Activated naive CD4-positive, alpha-beta T cell treated with Interleukin-2 at 50 U/mL for 16 hours (primary cell): ENCODE data around the gene PTPRD.

Source experiments
- DNase-seq: peaks from one replicate; pipeline ENCODE4 v3.0.0-alpha.2; 2020

The PTPRD gene

GRCh38 chr9:8531826-8532415 is 2080.9 kb downstream of the PTPRD start:
- DNase-seq: no peak

DNA sequence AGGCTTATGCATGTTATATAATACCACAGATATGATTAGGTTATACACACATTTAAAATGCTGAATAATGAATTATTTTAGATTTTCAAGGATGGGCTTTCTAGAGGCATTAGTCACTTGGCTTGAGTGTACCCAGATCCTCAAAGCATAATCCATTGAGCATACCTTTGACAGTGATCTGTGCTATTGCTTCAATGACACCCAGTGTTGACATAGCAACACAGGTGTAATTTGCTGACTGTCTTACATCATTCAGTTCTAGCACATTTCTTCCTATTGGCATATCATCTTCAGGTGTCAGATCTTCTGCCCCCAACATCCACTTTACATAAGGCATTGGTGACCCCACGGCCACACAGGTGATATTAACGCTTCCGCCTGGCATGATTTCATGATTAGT is 2091.7 kb downstream of the PTPRD start:
- DNase-seq: no peak

DNA sequence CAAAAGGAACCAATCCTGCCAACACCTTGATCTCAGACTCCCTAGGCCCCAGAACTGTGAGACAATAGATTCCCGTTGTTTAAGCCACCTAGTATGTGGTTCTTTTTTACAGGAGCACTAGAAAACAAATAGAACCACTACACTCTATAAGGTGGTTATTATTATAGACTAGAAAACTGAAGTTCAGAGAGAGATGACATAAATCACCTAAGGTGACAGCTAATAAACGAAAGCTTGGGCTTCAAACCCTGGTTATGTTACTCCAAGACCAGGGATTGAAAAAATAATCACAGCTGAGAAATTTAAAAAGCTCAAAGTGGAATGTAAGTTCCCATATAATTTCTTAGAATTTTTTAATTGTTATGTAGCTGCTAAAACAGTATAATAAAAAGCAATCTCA is 2097.1 kb downstream of the PTPRD start:
- no peak for DNase-seq

GRCh38 chr9:8514760-8515159 is 2098.0 kb downstream of the PTPRD start:
- no peak for DNase-seq

DNA sequence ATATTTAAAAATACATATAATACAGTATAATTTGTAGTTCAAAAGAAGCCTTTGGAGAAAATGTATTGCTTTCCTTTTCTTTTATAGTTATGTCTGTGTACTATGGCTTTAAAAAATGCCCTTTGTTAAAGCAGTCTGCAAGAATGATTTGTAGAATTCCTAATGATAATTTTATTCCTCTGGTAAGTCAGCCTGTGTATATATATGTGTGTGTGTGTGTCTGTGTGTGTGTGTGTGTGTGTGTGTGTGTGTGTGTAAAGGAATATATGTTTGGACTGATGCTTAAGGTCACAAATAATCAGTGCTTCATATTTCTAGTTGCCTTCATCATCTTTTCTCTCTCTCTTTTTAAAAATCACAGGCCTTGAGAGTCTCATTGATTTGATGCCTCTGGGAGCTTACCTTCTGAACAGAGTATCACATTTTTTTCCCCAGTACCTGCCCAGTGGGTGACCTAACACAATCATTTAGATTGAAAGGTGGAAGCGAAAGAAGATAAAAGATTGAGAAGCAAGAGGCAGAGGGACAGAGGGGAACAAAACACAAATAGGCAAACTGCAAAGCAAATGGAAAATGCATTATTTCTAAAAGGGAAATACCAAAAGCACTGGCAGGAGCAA is 2104.0 kb downstream of the PTPRD start:
- DNase-seq: no peak

DNA sequence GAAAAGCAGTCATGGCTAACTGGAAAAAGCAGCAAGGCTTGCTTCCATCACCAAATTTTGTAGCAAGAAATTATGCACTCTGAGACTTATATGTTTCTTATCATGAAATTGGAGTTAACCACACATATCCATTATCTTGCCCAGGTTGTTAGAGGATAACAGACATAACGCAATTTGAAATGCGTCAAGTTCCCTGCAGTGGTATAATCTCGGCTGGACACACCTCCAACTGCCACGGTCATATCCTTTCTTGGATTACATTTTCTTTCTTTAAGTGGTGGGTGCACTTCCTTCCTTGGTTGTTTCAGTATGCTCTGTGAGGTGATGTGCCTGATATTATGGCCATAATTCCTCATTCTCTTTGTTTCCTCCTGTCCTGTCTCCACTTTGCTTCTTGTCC is 2118.2 kb downstream of the PTPRD start:
- no peak for DNase-seq

DNA sequence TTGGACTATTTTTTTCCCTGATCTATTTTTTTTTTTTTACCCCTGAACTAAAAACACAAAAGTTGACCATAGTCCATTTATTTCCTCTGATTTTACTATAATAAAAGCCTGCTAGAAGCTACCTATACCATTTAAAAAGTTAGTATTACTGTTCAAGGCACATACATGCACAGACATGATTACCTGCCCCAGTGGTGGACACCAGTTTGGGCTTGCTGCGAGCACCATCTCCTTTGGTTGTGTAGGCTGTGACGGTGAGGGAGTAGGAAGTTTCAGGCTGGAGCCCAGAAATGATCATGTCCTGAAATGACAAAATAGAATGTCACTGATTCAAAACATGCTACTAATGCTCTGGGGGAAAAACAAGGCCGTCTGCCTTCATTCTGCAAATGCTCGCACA is 2120.1 kb downstream of the PTPRD start:
- DNase-seq: no peak

DNA sequence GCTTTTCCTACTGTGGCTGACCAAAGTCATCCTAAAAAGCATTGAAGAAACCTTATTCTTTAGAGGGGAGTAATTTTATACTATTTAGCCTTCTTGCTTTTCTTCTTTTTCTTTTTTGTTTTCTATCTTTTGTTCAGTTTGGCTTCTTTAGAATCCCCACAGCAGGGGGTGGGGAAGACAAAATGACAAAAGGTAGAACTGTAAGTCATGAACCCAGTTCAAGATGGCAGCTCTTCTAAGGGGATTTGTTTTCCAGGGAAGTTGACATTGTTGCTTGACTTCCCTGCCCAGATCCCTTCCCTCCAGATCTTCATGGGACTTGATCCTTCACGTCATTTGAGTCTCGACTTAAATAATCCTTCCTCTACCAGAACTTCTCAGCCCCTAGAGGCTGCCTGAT is 2120.8 kb downstream of the PTPRD start:
- no peak for DNase-seq

GRCh38 chr9:8491563-8491962 is 2121.2 kb downstream of the PTPRD start:
- DNase-seq: no peak

- DNase-seq: no peak
Observed at GRCh38 chr9:8489835-8490234, 2123.0 kb downstream of the PTPRD start.

- no peak for DNase-seq
Observed at GRCh38 chr9:8486095-8486494, 2126.7 kb downstream of the PTPRD start.

GRCh38 chr9:8484597-8485191 is 2128.1 kb downstream of the PTPRD start:
- no peak for DNase-seq

- DNase-seq: no peak
Observed at GRCh38 chr9:8477450-8477849, 2135.4 kb downstream of the PTPRD start.

- no peak for DNase-seq
Observed at GRCh38 chr9:8474937-8475336, 2137.9 kb downstream of the PTPRD start.

- DNase-seq: no peak
Observed at GRCh38 chr9:8473244-8474020, 2139.4 kb downstream of the PTPRD start.

- no peak for DNase-seq
Observed at GRCh38 chr9:8468045-8468637, 2144.7 kb downstream of the PTPRD start.

DNA sequence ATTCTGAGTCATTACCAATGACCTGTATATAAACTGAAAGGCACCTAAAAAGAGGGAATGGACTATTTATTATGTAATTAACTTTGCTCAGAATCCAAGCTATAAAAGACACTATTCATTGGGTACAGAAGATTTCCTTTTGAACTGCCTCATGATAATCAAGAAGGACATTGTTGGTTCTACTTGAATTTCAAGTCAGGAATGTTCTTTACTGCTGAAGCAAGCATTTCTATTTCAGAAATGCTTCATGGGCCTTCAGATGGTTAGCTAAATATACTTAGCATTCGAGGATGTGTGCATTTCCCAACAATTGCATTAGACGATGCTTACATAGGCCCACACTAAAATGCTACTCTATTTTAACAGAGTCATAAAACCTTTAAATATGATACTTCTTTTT is 2155.0 kb downstream of the PTPRD start:
- DNase-seq: no peak

GRCh38 chr9:8457055-8457454 is 2155.7 kb downstream of the PTPRD start:
- no peak for DNase-seq

DNA sequence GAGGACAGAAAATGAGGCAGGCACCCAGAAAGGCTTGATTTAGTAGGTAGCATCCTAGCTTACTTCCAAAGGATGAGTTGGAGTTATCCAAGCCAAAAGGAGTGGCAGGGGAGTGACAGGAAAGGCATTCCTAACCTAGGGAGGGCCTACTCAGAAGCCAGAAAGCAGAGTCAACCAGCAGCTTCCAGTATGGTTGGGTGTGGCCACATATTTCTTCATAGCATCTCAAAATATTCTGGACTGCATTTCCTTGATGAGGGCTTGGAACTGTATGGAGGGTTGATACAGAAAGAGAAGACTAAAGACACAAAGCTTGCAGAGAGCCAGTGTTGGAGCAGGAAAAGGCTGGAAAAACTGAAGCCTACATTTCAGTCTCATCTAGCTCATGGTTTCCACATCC is 2156.5 kb downstream of the PTPRD start:
- DNase-seq: no peak

DNA sequence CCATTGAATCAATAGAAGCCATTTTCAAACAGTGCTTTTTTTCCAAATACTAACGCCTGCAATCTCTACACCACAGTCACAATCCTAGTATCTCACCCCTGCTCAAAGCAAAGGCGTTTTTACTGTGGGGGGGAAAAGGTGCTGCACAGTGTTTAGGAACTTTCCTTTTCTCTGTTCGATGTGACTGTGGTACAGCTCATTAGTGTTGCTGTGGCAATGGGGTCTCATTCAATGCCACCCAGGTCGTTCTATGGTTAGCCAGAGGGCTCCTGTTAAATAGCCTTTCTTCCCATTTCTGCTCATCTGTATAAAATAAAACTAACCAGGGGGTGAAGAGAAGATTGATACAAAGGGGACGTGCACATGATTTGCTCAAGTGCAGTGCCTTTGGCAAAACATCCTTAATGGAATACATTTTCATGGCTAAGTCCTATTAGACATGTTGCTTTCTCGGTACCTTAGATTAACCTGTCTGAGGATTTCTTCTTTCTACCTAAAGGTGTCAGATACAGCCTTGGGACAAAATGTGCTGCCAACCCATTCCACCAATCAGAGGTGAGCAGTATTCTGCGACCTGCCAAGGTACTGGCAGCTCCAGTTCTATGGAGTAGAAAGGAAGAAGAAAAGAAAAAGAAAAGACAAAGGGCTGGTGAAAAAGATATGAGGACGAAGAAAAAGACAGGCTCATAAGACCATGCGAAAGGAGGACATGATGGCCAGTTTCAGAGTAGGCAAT is 2161.8 kb downstream of the PTPRD start:
- DNase-seq: no peak

DNA sequence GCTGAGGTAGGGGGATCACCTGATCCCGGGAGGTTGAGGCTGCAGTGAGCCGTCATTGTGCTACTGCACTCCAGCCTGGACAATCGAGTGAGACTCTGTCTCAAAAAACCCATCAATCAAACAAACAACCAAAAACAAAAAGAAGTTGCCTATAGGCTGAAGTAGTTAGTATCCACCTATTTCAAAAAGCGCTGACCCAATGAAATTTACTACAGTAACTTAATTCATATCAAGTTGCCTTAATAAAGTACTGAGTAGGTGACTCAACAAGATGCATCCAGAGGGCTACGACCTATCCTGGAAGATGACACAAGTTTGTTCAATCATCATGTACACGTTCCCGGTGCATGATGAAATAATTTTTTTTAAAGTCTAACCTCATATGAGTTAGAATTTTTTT is 2164.6 kb downstream of the PTPRD start:
- DNase-seq: no peak

DNA sequence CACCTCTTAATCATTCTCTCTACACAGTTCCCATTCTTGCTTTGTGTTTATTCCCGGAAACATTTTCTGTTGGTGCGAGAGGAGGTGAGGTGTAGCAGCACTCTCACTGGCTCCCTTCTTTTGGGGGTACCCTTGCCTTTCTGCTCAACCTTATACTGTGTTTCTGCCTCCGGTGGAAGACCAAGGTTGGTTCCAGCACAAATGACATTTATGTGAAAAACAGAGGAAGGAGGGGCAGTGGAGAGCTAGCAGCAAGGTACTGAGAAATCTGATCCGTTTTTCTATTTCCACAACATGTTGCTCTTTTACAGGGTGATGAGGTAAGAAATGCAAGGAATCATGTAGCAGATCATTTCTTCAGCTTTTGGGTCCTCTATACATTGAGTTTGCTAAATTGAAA is 2165.2 kb downstream of the PTPRD start:
- DNase-seq: no peak

DNA sequence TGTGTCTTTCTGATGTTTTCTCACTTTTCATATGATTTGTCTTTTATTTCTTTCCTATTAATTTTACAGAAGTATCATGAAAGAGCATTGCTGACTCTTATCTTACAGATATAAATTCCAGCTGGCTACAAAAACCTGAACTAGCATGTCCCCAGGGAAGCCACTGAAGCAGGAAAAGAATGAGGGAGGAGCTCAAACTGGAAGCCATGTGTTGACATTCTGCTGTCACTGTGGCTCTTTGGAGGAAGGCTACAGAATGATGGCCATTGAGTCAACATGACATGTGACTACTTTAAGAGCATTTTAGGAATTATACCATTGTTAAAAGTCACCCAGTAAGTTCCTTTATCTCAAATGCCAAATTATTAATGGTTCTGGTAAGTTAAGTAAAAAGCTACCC is 2174.9 kb downstream of the PTPRD start:
- DNase-seq: no peak
